ENCODE measurements around the gene PDE8B. TPM values are rescaled to one million over a fixed set of nuclear protein-coding genes. Genes with fewer than 3 reads are reported as not detected.

The PDE8B gene
- polyA plus RNA-seq, 1 of the 3 experiments (the other 2 are of a cell fraction), result not detected

DNA sequence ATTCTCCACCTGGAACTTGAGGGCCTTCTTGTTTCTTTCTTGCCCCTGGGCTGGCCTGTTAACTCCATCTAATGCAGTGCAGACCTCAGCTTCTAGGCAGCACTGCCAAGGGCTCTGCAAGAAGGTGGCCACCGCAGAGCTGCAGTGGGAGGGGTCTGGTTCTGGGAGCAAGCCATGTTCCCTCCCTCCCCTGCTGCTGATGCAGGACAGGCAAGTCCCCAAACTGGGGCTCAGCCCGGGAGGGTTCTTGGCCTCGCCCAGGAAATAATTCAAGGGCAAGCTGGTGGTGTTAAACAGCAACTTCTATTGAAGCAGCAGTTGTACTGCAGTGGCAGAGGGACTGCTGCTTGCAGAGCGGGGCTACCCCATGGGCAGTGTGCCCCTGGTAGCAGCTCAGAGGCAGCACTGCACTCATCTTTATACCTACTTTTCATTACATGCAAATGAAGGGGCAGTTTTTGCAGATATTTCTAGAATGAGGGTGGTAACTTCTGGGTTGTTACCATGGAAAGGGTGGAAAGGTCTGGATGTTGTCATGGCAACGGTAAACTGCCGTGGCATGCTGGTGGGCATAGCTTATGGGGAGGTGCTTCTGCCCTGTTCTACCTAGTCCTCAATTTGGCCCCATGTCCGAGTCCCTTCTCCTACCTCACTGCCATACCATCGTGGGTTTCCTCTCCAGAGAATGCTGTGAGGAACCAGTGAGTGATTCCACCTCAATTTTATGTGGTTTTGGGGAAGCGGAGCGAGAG, 199.6 kb downstream of the PDE8B start (continued):
- TF ChIP-seq FOSL2 (IDR thresholded peaks at IDR 0.05; ENCODE audit: borderline replicate concordance, low read depth), result no peak

DNA sequence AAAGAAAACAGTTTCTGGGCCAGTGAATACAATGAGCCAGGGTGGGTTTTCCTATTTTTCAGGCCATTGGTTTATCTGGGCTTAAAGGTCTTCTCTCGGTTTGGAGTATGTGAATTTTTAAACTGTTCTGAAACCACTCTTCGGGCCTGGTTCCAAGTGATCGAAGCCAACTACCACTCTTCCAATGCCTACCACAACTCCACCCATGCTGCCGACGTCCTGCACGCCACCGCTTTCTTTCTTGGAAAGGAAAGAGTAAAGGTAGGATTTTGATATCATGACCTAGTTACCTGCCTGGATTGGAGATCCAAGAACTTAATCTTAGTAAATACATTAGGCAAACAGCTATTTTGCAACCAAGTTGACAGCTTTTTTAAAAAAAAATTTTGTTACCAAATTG, 202.6 kb downstream of the PDE8B start:
- Histone ChIP-seq H3K9me3 (no peaks in the 10 kb centered on the region), H3K79me2 (ENCODE audit: insufficient read depth) (no peaks in the 10 kb centered on the region), H2AFZ (ENCODE audit: low read depth) (no peak overlapping the region), H4K20me1 (ENCODE audit: insufficient read depth) (no peaks in the 10 kb centered on the region), H3K9ac (no peak overlapping the region), H3K4me1 (ENCODE audit: control insufficient read depth in 1 of 2, insufficient read depth in 2 of 2, low read depth in 1 of 2, low read length in 1 of 2) (peaks cover 0 to 15% of the 10 kb centered on the region in 2 experiments; a peak in 1 of 4 replicates), H3K4me3 (ENCODE audit: low read depth in 2 of 2, low read length in 1 of 2) (no peak overlapping the region), H3K9me2 (no peaks in the 10 kb centered on the region), H3K27me3 (ENCODE audit: insufficient read depth) (no peaks in the 10 kb centered on the region; the same call in 1 of the 2 replicates), H3F3A (replicated peaks; ENCODE audit: insufficient read depth) (no peaks in the 10 kb centered on the region), H3K4me2 (no peak overlapping the region), H3K27ac (ENCODE audit: low read depth in 2 of 2, low read length in 1 of 2) (no peak overlapping the region), H3K36me3 (replicated peaks in 1 of 2; ENCODE audit: control insufficient read depth in 1 of 2, insufficient read depth in 2 of 2, low read length in 1 of 2) (no peaks in the 10 kb centered on the region)
- ChIA-PET CTCF (interaction anchor here (0.6 kb wide), 1 partner anchor 130 kb away, joined by 3 read pairs; no protein-coding TSS in a partner anchor), POLR2A (no interaction called here)
- no peak for DNase-seq
- 84% methylated on average over 7 of the region's 7 CpGs for WGBS (ENCODE audit: low lambda C conversion rate)
- TF ChIP-seq, protein P1, sequence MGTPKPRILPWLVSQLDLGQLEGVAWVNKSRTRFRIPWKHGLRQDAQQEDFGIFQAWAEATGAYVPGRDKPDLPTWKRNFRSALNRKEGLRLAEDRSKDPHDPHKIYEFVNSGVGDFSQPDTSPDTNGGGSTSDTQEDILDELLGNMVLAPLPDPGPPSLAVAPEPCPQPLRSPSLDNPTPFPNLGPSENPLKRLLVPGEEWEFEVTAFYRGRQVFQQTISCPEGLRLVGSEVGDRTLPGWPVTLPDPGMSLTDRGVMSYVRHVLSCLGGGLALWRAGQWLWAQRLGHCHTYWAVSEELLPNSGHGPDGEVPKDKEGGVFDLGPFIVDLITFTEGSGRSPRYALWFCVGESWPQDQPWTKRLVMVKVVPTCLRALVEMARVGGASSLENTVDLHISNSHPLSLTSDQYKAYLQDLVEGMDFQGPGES (IDR thresholded peaks at IDR 0.05; ENCODE audit: low read depth, low read length), result no peak
- TF ChIP-seq, protein P2, sequence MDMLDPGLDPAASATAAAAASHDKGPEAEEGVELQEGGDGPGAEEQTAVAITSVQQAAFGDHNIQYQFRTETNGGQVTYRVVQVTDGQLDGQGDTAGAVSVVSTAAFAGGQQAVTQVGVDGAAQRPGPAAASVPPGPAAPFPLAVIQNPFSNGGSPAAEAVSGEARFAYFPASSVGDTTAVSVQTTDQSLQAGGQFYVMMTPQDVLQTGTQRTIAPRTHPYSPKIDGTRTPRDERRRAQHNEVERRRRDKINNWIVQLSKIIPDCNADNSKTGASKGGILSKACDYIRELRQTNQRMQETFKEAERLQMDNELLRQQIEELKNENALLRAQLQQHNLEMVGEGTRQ (IDR thresholded peaks at IDR 0.05; ENCODE audit: borderline replicate concordance, low read depth, low read length), result no peak
- no peak for TF ChIP-seq RAD21 (IDR thresholded peaks at IDR 0.05; ENCODE audit: low read length)
- TF ChIP-seq, protein P3, sequence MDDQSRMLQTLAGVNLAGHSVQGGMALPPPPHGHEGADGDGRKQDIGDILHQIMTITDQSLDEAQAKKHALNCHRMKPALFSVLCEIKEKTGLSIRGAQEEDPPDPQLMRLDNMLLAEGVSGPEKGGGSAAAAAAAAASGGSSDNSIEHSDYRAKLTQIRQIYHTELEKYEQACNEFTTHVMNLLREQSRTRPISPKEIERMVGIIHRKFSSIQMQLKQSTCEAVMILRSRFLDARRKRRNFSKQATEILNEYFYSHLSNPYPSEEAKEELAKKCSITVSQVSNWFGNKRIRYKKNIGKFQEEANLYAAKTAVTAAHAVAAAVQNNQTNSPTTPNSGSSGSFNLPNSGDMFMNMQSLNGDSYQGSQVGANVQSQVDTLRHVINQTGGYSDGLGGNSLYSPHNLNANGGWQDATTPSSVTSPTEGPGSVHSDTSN (IDR thresholded peaks at IDR 0.05), result no peak
- no peak for TF ChIP-seq NRF1 (IDR thresholded peaks at IDR 0.05; ENCODE audit: low read depth, low read length)
- TF ChIP-seq, protein P4, sequence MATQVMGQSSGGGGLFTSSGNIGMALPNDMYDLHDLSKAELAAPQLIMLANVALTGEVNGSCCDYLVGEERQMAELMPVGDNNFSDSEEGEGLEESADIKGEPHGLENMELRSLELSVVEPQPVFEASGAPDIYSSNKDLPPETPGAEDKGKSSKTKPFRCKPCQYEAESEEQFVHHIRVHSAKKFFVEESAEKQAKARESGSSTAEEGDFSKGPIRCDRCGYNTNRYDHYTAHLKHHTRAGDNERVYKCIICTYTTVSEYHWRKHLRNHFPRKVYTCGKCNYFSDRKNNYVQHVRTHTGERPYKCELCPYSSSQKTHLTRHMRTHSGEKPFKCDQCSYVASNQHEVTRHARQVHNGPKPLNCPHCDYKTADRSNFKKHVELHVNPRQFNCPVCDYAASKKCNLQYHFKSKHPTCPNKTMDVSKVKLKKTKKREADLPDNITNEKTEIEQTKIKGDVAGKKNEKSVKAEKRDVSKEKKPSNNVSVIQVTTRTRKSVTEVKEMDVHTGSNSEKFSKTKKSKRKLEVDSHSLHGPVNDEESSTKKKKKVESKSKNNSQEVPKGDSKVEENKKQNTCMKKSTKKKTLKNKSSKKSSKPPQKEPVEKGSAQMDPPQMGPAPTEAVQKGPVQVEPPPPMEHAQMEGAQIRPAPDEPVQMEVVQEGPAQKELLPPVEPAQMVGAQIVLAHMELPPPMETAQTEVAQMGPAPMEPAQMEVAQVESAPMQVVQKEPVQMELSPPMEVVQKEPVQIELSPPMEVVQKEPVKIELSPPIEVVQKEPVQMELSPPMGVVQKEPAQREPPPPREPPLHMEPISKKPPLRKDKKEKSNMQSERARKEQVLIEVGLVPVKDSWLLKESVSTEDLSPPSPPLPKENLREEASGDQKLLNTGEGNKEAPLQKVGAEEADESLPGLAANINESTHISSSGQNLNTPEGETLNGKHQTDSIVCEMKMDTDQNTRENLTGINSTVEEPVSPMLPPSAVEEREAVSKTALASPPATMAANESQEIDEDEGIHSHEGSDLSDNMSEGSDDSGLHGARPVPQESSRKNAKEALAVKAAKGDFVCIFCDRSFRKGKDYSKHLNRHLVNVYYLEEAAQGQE (IDR thresholded peaks at IDR 0.05; ENCODE audit: low read depth, low read length), result no peak
- TF ChIP-seq POLR2AphosphoS5 (IDR thresholded peaks at IDR 0.05; ENCODE audit: low read depth, low read length), result no peak

Measured in SK-N-SH (cell line).